NCI-H2227 (cell line): Measurements from ENCODE around the gene BBS1.

Experiments used
- DNase-seq: peaks from one replicate; lab custom pipeline; 2025; ENCODE audit not compliant: unreplicated experiment; lab: John Stamatoyannopoulos, UW

BBS1 gene

DNA sequence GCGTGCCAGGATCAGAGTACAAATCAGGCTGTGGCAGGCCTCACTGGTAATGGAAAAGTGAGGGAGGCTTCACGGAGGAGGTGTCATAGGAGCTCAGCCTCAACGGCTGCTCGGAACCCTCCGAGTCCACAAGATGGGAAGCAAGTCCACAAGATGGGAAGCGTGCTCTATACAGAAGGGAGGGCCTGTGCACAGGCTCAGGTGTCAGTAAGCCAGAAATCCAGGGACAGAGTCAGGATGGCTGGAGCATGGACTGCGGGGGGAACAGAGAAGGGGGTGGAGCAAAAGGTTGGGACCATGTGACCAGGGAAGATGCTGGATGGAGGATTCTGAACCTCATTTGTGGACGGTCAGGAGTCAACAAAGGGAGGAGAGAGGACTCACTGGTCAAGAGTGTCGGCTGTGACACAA lies 33.6 kb upstream of the BBS1 start:
- peak; percentile 36 for DNase-seq

- no peak for DNase-seq
Observed at GRCh38 chr11:66477263-66478201, 32.9 kb upstream of the BBS1 start.

- DNase-seq: peak; percentile 62
Observed at GRCh38 chr11:66478729-66479393, 31.6 kb upstream of the BBS1 start.

DNA sequence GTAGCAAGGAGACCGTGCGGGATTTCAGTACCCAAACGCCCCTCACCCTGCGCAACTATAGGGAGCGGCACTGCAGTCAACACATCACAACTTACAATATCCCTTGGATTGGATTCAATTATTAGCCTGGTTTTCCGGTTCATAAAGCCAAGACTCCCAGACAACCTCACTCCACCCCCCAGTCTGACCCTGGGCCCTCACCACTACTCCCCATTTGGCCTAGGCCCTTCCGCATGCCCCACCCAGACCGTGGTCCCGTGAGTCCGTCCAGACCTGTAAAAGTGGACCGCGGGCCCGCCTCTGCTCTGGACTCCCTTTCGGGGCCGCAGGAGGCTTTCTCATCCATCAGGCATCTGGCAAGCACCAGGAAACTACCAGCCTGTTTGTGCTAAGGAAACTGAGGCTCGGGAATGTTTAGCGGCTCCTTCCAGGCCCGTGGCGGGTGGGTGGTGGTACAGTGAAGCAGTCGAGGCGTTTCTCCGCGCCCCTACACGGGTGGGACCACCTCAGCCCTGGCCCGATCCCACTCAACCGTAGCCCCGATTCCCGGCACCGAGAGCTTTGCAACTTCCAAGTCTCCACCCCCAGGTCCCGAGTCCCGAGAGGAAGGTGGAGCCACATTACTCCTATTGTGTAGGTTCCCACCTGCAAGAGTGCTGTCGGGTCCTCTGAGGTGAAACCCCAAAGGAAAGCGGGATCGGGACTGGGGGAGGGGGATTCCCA lies 30.9 kb upstream of the BBS1 start:
- DNase-seq: peak; percentile 91

- peak; percentile 99 for DNase-seq
Observed at GRCh38 chr11:66480117-66480938, 30.1 kb upstream of the BBS1 start, which contains the start of gene DPP3. Gene DPP3 (plus strand): TSS chr11:66480434. CDS start chr11:66482201, 1,767 bp downstream.

- DNase-seq: no peak
Observed at GRCh38 chr11:66484806-66485380, 25.5 kb upstream of the BBS1 start.

GRCh38 chr11:66488957-66489356 lies 21.5 kb upstream of the BBS1 start:
- DNase-seq: no peak

GRCh38 chr11:66489636-66490035 lies 20.8 kb upstream of the BBS1 start:
- no peak for DNase-seq

DNA sequence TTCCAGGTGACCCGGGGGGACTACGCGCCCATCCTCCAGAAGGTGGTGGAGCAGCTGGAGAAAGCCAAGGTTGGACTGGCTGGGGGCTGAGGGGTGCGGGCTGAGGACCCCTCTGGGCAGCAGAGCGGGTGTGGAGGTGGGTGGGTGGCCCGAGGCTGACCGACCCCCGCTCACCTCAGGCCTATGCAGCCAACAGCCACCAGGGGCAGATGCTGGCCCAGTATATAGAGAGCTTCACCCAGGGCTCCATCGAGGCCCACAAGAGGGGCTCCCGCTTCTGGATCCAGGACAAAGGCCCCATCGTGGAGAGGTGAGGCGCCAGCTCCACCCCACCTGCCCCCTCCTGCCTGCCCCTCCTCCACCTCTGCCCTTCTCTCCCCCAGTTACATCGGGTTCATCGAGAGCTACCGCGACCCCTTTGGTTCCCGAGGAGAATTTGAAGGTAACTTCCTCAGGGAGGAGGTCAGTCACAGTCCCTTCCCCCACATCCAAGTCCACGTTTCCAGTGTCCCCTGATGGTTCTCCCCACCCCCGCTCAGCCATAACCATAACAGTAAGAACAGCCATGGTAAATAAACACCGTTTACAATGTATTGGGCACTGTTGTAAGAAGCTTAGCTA lies 19.0 kb upstream of the BBS1 start:
- no peak for DNase-seq

GRCh38 chr11:66492161-66492865 lies 18.1 kb upstream of the BBS1 start:
- DNase-seq: no peak

DNA sequence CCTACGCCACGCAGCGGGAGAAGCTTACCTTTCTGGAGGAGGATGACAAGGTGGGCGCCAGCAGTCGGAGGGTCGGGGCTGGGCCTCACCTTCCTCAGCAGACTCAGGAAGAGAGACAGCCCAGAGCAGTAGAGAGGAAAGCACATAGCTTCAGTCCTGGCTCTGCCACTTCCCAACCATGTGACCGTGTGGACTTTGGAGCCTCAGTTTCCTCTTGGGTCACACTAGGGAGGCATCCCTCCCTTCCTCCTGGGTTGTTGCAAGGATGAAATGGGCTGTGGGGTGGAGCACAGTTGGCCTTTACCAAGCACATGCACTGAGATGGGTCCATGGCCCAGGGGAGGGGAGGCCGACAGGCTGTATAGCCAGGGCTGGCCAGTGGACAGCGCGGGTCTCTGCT lies 17.3 kb upstream of the BBS1 start:
- no peak for DNase-seq

- DNase-seq: no peak
Observed at GRCh38 chr11:66494458-66494857, 16.0 kb upstream of the BBS1 start.

DNA sequence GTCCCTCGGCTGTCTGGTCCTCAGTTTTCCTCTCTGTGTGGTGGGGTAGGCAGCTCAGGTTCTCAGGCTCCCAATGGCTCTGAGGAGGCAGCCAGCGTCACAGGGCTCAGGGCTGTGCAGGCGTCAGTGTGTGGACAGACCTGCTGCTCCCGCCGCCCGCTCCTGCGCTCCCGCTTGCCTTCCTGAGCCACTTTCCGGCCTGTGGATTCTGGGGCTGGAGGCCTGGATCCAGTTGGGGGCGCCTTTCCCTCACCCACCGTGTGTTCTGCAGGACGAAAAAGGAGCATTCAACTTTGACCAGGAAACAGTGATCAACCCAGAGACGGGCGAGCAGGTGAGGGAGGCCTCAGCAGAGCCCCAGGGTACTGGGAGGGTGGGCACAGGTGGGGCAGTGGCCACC lies 15.5 kb upstream of the BBS1 start:
- no peak for DNase-seq

GRCh38 chr11:66495401-66495854 lies 15.0 kb upstream of the BBS1 start:
- no peak for DNase-seq

- no peak for DNase-seq
Observed at GRCh38 chr11:66497206-66497605, 13.2 kb upstream of the BBS1 start.

GRCh38 chr11:66498506-66498905 lies 11.9 kb upstream of the BBS1 start:
- DNase-seq: no peak

DNA sequence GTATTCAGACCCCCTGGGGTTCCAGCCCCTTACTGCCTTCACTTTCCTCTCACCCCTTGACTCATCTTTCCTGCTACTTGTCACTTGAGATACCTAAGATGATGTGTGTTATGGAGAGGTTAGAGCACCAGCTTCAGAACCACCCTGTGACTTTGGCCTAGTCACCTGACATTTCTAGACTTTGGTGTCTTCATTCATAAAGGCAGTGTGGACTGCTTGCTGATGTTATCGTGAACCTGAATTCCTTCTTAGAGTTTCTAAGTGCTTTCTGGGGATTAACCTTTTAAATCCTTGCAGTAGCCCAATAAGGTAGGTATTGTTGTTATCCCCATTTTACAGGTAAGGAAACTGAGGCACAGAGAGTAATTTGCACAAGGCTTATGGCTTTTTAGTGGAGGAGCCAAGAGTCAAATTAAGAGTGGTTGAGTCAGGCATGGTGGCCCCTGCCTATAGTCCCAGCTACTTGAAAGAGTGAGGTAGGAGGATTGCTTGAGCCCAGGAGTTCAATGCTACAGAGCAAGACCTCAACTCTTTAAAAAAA lies 5.1 kb upstream of the BBS1 start:
- no peak for DNase-seq

GRCh38 chr11:66509131-66509561 lies 1.3 kb upstream of the BBS1 start:
- DNase-seq: no peak

- DNase-seq: no peak
Observed at GRCh38 chr11:66510990-66511339, 530 bp downstream of the BBS1 start.
